Measurements from ENCODE around the gene GGTA1.

The GGTA1 gene

GRCh38 chr9:121489344-121489743, 10.3 kb downstream of the GGTA1 start:
- DNase-seq (ENCODE audit: low read depth) = no peak
- TF ChIP-seq, protein P1, sequence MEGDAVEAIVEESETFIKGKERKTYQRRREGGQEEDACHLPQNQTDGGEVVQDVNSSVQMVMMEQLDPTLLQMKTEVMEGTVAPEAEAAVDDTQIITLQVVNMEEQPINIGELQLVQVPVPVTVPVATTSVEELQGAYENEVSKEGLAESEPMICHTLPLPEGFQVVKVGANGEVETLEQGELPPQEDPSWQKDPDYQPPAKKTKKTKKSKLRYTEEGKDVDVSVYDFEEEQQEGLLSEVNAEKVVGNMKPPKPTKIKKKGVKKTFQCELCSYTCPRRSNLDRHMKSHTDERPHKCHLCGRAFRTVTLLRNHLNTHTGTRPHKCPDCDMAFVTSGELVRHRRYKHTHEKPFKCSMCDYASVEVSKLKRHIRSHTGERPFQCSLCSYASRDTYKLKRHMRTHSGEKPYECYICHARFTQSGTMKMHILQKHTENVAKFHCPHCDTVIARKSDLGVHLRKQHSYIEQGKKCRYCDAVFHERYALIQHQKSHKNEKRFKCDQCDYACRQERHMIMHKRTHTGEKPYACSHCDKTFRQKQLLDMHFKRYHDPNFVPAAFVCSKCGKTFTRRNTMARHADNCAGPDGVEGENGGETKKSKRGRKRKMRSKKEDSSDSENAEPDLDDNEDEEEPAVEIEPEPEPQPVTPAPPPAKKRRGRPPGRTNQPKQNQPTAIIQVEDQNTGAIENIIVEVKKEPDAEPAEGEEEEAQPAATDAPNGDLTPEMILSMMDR (conservative IDR thresholded peaks at IDR 0.05; ENCODE audit: control insufficient read depth, insufficient read depth, low read depth, low read length) = no peak
- no peak overlapping the region for H3K4me3 ChIP-seq (ENCODE audit: control insufficient read depth, low read depth, low read length)

DNA sequence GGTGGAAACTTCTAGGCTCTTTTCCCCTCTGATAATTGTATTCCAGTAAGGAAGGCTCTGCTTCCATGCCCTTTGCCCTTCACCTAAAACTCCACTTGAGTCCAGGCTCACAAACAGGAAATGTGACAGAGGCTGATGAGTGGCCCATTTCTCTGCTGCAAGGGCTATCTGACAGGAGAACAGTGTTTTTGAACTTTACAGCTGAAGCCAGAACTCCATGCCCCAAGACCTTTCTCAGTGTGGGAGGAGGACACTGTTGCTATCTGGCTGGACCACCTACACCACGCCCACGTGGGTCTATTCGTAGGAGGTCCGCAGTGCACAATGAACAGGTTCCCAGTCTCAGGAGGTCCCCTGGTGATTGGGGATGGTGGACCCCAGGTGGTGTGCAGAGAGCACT, 13.6 kb downstream of the GGTA1 start:
- DNase-seq (ENCODE audit: low read depth) = no peak
- TF ChIP-seq, protein P1 (conservative IDR thresholded peaks at IDR 0.05; ENCODE audit: control insufficient read depth, insufficient read depth, low read depth, low read length) = no peak
- no peak overlapping the region for H3K4me3 ChIP-seq (ENCODE audit: control insufficient read depth, low read depth, low read length)

DNA sequence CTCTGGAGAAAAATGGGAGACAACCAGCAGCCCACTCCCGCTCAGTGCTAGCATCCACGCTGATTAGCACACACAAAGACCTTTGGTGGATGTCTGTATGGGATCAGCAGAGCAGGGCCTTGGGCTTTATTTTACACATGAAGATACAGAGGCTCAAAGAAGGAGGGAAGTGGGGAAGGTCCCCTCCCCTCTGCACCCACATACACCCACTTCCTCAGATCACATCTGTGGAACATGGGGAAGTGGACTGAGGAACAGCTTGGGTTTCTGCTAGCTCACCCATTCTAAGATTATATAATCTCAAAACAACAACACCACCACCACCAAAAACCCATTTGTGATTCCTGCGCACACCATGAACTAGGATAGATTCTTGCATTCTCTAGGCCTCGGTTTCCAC, 14.0 kb downstream of the GGTA1 start:
- no peak overlapping the region for H3K4me3 ChIP-seq (ENCODE audit: control insufficient read depth, low read depth, low read length)
- no peak for DNase-seq (ENCODE audit: low read depth)
- TF ChIP-seq, protein P1 (conservative IDR thresholded peaks at IDR 0.05; ENCODE audit: control insufficient read depth, insufficient read depth, low read depth, low read length) = no peak

- no peak overlapping the region for H3K4me3 ChIP-seq (ENCODE audit: control insufficient read depth, low read depth, low read length)
- DNase-seq (ENCODE audit: low read depth) = no peak
- TF ChIP-seq, protein P1 (conservative IDR thresholded peaks at IDR 0.05; ENCODE audit: control insufficient read depth, insufficient read depth, low read depth, low read length) = no peak
These were observed 14.8 kb downstream of the GGTA1 start for GRCh38 chr9:121484651-121485446.

GRCh38 chr9:121483473-121484031, 16.1 kb downstream of the GGTA1 start:
- no peak for DNase-seq (ENCODE audit: low read depth)
- H3K4me3 ChIP-seq (ENCODE audit: control insufficient read depth, low read depth, low read length) = no peak overlapping the region
- TF ChIP-seq, protein P1 (conservative IDR thresholded peaks at IDR 0.05; ENCODE audit: control insufficient read depth, insufficient read depth, low read depth, low read length) = no peak

- no peak overlapping the region for H3K4me3 ChIP-seq (ENCODE audit: control insufficient read depth, low read depth, low read length)
- TF ChIP-seq, protein P1 (conservative IDR thresholded peaks at IDR 0.05; ENCODE audit: control insufficient read depth, insufficient read depth, low read depth, low read length) = no peak
- peak; percentile 49 for DNase-seq (ENCODE audit: low read depth)
These were observed 16.6 kb downstream of the GGTA1 start for GRCh38 chr9:121483049-121483448.

Data from fibroblast of mammary gland (primary cell).